PC-3 (cell line): ENCODE data around the gene MAP3K20. TPM values are rescaled to one million over a fixed set of nuclear protein-coding genes. Genes with fewer than 3 reads are reported as not detected.
A peak's percentile ranks its signal among the peaks of the same experiment; 100 is the strongest.

Experiments used
- ATAC-seq: fragments of 200-7000 bp; cut with Tn5 transposase; 2 replicates; pipeline ENCODE4 v1.9.1; 2020; ENCODE audit warnings: mild to moderate bottlenecking, moderate library complexity
- BruUV-seq: library from RNA; stranded (reverse); fragments of 400-500 nt; replicated peaks from 2 replicates; lab custom pipeline; 2021; lab: Mats Ljungman, UMichigan
- CTCF ChIA-PET: fragments of 300-600 bp; sonication (Branson Sonifier 250); formaldehyde crosslinking; loops from one replicate; lab custom pipeline; 2022; ENCODE audit warnings: antibody characterized with exemption; lab: Charles Lee
- POLR2A ChIA-PET: fragments of 300-600 bp; sonication (Branson Sonifier 250); formaldehyde crosslinking; loops from one replicate; lab custom pipeline; 2022; ENCODE audit warnings: antibody characterized with exemption; ENCODE audit not compliant: unreplicated experiment; lab: Charles Lee
- DNase-seq: peaks from one replicate; pipeline ENCODE4 v3.0.0-alpha.2; 2015
- H2AFZ ChIP-seq: fragments of 300-600 bp; sonication (generic); 2 replicates; pipeline ENCODE4 v1.6.0; 2016; ENCODE audit warnings: antibody characterized with exemption, low read length
- H3F3A ChIP-seq: fragments of 300-600 bp; sonication (generic); one replicate; pipeline ENCODE4 v1.6.0; 2017; ENCODE audit warnings: antibody characterized with exemption, low read length, control low read depth, mild to moderate bottlenecking; ENCODE audit not compliant: unreplicated experiment
- H3K27ac ChIP-seq: fragments of 300-600 bp; sonication (generic); 2 replicates; pipeline ENCODE4 v1.5.1; 2016; ENCODE audit warnings: mild to moderate bottlenecking, low read length
- H3K27me3 ChIP-seq: fragments of 300-600 bp; sonication (generic); 2 replicates; pipeline ENCODE4 v1.6.1; 2016; ENCODE audit warnings: low read length, mixed read lengths
- H3K36me3 ChIP-seq: fragments of 300-600 bp; sonication (generic); 2 replicates; pipeline ENCODE4 v1.6.1; 2016; ENCODE audit warnings: low read depth, mixed run types, low read length, mixed read lengths
- H3K4me1 ChIP-seq: fragments of 300-600 bp; sonication (generic); 2 replicates; pipeline ENCODE4 v1.5.1; 2016; ENCODE audit warnings: low read length; ENCODE audit not compliant: insufficient read depth
- H3K4me2 ChIP-seq: fragments of 300-600 bp; sonication (generic); 2 replicates; pipeline ENCODE4 v1.6.0; 2016; ENCODE audit warnings: low read length
- H3K4me3 ChIP-seq: fragments of 300-600 bp; sonication (generic); 2 replicates; pipeline ENCODE4 v1.5.1; 2016; ENCODE audit warnings: mild to moderate bottlenecking, low read length, mixed read lengths
- H3K79me2 ChIP-seq: fragments of 300-600 bp; sonication (generic); 2 replicates; pipeline ENCODE4 v1.6.1; 2017; ENCODE audit warnings: low read length, mixed read lengths
- H3K9ac ChIP-seq: fragments of 300-600 bp; sonication (generic); 2 replicates; pipeline ENCODE4 v1.6.0; 2016; ENCODE audit warnings: mild to moderate bottlenecking, low read length
- H3K9me2 ChIP-seq: fragments of 300-600 bp; sonication (generic); replicated peaks from 2 replicates; pipeline ENCODE4 v1.6.1; 2016; ENCODE audit warnings: mixed run types, low read length, mixed read lengths
- H3K9me3 ChIP-seq: fragments of 300-600 bp; sonication (generic); 2 replicates; pipeline ENCODE4 v1.6.1; 2016; ENCODE audit warnings: low read length, mixed read lengths
- H4K20me1 ChIP-seq: fragments of 300-600 bp; sonication (generic); 2 replicates; pipeline ENCODE4 v1.6.1; 2016; ENCODE audit warnings: low read length, mixed read lengths
- EZH2 ChIP-seq: fragments of 300-600 bp; sonication (generic); IDR thresholded peaks from one replicate; pipeline ENCODE4 v1.6.1; 2017; ENCODE audit warnings: antibody characterized with exemption, mild to moderate bottlenecking, low read length; ENCODE audit not compliant: unreplicated experiment
- EZH2phosphoT487 ChIP-seq: fragments of 300-600 bp; sonication (generic); IDR thresholded peaks from 2 replicates; pipeline ENCODE4 v1.6.1; 2018; ENCODE audit warnings: mild to moderate bottlenecking, antibody characterized with exemption, low read length, borderline replicate concordance
- intact Hi-C: fragments of 100-400 bp; cut with micrococcal nuclease; formaldehyde crosslinking; loops from 2 replicates; pipeline ENCODE4 v1.9.0; 2023
- total RNA-seq: library from RNA; depleted of rRNA; stranded (reverse); fragments of >200 nt; gene quantifications from 2 replicates; pipeline ENCODE4 v1.2.3, GENCODE V29; 2014
- TF ChIP-seq, protein P1 (sequence below): fragments of 300-600 bp; sonication (generic); conservative IDR thresholded peaks from 2 replicates; pipeline ENCODE4 v1.5.1; 2017; ENCODE audit warnings: antibody characterized with exemption, low read depth, mild to moderate bottlenecking, low read length

Gene MAP3K20
- total RNA-seq, 1 experiment from 2014 or later, result 29.8 TPM

DNA sequence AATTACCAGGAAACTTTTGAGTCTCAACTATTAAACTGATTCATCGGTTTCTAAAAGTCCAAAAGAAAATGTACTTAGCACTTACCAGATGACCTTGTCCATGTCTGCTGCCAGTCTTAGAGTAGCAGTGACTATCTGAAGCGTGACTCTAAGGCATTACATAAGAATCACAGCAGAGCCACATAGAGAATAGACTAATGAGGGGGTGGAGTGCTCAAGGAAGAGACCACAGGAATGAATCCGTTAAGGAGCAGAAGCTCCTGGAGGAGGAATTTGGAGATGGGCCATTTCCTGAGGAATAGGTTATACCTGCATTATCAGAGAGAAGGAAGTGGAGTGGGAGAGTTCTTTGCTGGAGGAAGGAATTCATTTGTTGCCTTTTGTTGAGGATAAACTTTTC is 116.0 kb downstream of the MAP3K20 start:
- peak; percentile 43 for DNase-seq
- no peak for ATAC-seq
- Histone ChIP-seq H3K4me2 (no peak overlapping the region), H3K9me3 (no peaks in the 10 kb centered on the region), H4K20me1 (no peaks in the 10 kb centered on the region), H3K27ac (no peak overlapping the region), H3K9ac (no peak overlapping the region), H3K79me2 (no peaks in the 10 kb centered on the region), H3F3A (no peaks in the 10 kb centered on the region), H3K4me1 (peaks cover 17% of the 10 kb centered on the region; the same call in 1 of the 2 replicates), H3K9me2 (no peaks in the 10 kb centered on the region), H3K36me3 (peaks cover 3% of the 10 kb centered on the region), H3K27me3 (no peaks in the 10 kb centered on the region), H2AFZ (no peak overlapping the region), H3K4me3 (no peak overlapping the region)
- BruUV-seq, result no TSS peak
- no peak for TF ChIP-seq EZH2
- no peak for TF ChIP-seq EZH2phosphoT487
- TF ChIP-seq, protein P1, sequence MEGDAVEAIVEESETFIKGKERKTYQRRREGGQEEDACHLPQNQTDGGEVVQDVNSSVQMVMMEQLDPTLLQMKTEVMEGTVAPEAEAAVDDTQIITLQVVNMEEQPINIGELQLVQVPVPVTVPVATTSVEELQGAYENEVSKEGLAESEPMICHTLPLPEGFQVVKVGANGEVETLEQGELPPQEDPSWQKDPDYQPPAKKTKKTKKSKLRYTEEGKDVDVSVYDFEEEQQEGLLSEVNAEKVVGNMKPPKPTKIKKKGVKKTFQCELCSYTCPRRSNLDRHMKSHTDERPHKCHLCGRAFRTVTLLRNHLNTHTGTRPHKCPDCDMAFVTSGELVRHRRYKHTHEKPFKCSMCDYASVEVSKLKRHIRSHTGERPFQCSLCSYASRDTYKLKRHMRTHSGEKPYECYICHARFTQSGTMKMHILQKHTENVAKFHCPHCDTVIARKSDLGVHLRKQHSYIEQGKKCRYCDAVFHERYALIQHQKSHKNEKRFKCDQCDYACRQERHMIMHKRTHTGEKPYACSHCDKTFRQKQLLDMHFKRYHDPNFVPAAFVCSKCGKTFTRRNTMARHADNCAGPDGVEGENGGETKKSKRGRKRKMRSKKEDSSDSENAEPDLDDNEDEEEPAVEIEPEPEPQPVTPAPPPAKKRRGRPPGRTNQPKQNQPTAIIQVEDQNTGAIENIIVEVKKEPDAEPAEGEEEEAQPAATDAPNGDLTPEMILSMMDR, result no peak
- POLR2A ChIA-PET, result no interaction called here
- CTCF ChIA-PET, result no interaction called here
- intact Hi-C loops, result no loop called here

DNA sequence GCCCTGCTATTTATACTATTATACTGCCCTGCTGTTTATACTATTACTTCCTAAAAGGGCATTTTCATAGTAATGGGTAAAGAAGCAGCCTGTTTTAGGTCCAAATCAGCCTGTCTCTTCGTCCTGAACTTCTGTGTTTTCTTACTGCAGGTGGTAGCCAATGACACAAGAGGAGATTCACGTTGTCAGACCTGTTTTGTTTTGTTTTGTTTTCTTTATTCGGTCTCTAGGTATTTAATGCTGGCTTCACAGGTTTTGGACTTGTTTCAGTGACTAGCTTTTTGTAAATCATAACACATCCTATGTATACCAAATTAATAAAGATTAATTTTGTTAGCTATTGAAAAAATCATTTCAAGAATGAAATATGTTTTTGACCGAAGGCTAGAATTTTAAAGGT is 116.4 kb downstream of the MAP3K20 start:
- intact Hi-C loops, result no loop called here
- ChIA-PET POLR2A (no interaction called here), CTCF (no interaction called here)
- Histone ChIP-seq H3K9ac (no peak overlapping the region), H4K20me1 (no peaks in the 10 kb centered on the region), H3K27ac (no peak overlapping the region), H3K27me3 (no peaks in the 10 kb centered on the region), H2AFZ (no peak overlapping the region), H3F3A (no peaks in the 10 kb centered on the region), H3K9me2 (no peaks in the 10 kb centered on the region), H3K4me1 (peaks cover 17% of the 10 kb centered on the region; the same call in 1 of the 2 replicates), H3K4me3 (no peak overlapping the region), H3K36me3 (peaks cover 3% of the 10 kb centered on the region), H3K79me2 (no peaks in the 10 kb centered on the region), H3K4me2 (no peak overlapping the region), H3K9me3 (no peaks in the 10 kb centered on the region)
- BruUV-seq, result no TSS peak
- DNase-seq (no peak), ATAC-seq (no peak)
- TF ChIP-seq, protein P1, result no peak

DNA sequence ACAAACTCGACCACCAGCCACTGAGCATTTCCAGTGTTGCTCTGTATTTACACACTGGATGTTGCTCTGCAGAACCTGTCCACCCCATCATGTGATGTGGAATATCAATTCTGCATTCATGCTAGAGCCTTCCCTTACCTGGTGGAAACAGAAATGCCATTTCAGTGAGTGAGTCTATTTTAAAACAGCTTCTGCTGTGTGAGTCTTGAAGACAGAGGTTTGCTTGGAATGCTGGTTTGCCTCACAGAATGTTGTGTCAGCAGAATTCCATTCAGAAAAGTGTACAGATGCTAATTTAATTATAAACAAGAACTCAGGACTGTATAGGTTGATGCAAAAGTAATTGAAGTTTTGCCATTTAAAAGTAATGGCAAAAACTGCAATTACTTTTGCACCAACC is 118.3 kb downstream of the MAP3K20 start:
- DNase-seq (no peak), ATAC-seq (no peak)
- H3K79me2 ChIP-seq, result no peaks in the 10 kb centered on the region
- H2AFZ ChIP-seq, result no peak overlapping the region
- no peaks in the 10 kb centered on the region for H3F3A ChIP-seq
- H3K27me3 ChIP-seq, result no peaks in the 10 kb centered on the region
- no peak overlapping the region for H3K4me3 ChIP-seq
- peaks cover 12% of the 10 kb centered on the region for H3K36me3 ChIP-seq
- no peak overlapping the region for H3K27ac ChIP-seq
- H3K4me2 ChIP-seq, result no peak overlapping the region
- H3K4me1 ChIP-seq, result peaks cover 7% of the 10 kb centered on the region; the same call in 1 of the 2 replicates
- H3K9me3 ChIP-seq, result no peaks in the 10 kb centered on the region
- H4K20me1 ChIP-seq, result no peaks in the 10 kb centered on the region
- TF ChIP-seq EZH2phosphoT487 (no peak), EZH2 (no peak)
- TF ChIP-seq, protein P1, result no peak
- no TSS peak for BruUV-seq
- POLR2A ChIA-PET, result no interaction called here
- intact Hi-C loops, result no loop called here
- H3K9me2 ChIP-seq, result no peaks in the 10 kb centered on the region
- H3K9ac ChIP-seq, result no peak overlapping the region
- CTCF ChIA-PET, result interaction anchor here (0.6 kb wide), 1 partner anchor 159 kb away, joined by 4 read pairs; no protein-coding TSS in a partner anchor
